ENCODE measurements around the gene ZBTB11.
"Not testable (repeated sequence)": the region's sequence is repeated elsewhere in the genome, so short reads cannot be mapped to it uniquely, and the experiment has no call there.

GRCh38 chr3:101678837-101679236 lies 1.9 kb upstream of the ZBTB11 start:
- not testable (repeated sequence) for TF ChIP-seq CTCF, POLR2A (IDR thresholded peaks at IDR 0.05)
